Measurements from ENCODE around the gene NOTCH1. TPM values are rescaled to one million over a fixed set of nuclear protein-coding genes. Genes with fewer than 3 reads are reported as not detected.

NOTCH1 gene
- total and polyA plus RNA-seq, 2 of the 13 experiments (the other 11 are each of a cell fraction or from before 2014, with no cell fraction given) = 0.09 to 0.35 TPM

DNA sequence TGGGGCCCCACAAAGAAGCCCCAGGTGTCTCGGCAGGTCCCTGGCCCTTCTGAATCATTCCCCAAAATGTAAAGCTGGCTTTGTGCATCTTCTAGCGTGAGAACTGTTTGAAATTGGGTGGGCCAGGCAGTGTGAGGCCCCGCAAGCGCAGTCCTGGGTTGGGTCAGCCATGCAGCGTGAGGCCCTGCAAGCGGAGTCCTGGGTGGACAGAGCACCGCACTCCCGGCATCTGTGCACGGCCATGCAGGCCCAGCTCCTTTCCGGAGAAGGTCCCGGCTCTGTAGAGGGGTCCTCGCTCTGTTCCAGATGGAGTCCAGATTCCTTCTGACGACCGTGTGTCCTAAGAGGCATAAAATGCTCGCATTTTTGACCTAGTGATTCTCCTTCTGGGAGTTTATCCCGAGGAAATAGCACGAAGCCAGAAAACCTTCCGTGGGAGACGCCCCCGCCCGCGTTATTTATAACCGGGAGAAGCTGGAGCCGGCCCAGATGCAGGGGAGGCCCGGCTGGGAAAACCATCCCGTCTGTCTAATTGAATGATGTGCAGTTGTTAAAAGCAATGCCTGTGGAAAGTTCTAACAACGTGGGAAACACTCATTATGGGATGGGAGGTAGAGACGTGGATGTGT is 19.4 kb upstream of the NOTCH1 start:
- Histone ChIP-seq H3K79me2 (ENCODE audit: insufficient read depth, low read length) (no peaks in the 10 kb centered on the region), H3K27me3 (ENCODE audit: control insufficient read depth in 1 of 2, insufficient read depth in 2 of 2, low read length in 2 of 2) (peaks cover 27 to 64% of the 10 kb centered on the region in 2 experiments), H3K9me3 (ENCODE audit: low read length) (no peaks in the 10 kb centered on the region), H3K4me3 (replicated peaks in 1 of 3; ENCODE audit: insufficient read depth in 1 of 3, low read depth in 2 of 3, low read length in 3 of 3) (no peak overlapping the region), H2AFZ (ENCODE audit: low read length) (no peak overlapping the region), H3K4me2 (ENCODE audit: low read depth, low read length) (no peak overlapping the region), H3K36me3 (replicated peaks in 1 of 2; ENCODE audit: control insufficient read depth in 1 of 2, insufficient read depth in 2 of 2, low read length in 2 of 2) (no peaks in the 10 kb centered on the region), H3K4me1 (ENCODE audit: insufficient read depth, low read length) (peaks cover 21% of the 10 kb centered on the region), H3K27ac (ENCODE audit: extremely low read length, insufficient read depth, low read length) (no peak overlapping the region), H3K9ac (ENCODE audit: insufficient read depth, low read depth, low read length) (no peak overlapping the region), H4K20me1 (ENCODE audit: insufficient read depth, low read length) (no peaks in the 10 kb centered on the region)
- TF ChIP-seq NFE2L2 (IDR thresholded peaks at IDR 0.05; ENCODE audit: low read length) (no peak), SNRNP70 (IDR thresholded peaks at IDR 0.05; ENCODE audit: low read depth, low read length) (no peak), TGIF2 (CRISPR knock-in tag; IDR thresholded peaks at IDR 0.05) (no peak), ZNF672 (CRISPR knock-in tag; IDR thresholded peaks at IDR 0.05) (no peak), JUN (CRISPR knock-in tag; IDR thresholded peaks at IDR 0.05) (no peak), FOSL1 (CRISPR knock-in tag; IDR thresholded peaks at IDR 0.05; ENCODE audit: borderline replicate concordance) (no peak)
- TF ChIP-seq, protein P1, sequence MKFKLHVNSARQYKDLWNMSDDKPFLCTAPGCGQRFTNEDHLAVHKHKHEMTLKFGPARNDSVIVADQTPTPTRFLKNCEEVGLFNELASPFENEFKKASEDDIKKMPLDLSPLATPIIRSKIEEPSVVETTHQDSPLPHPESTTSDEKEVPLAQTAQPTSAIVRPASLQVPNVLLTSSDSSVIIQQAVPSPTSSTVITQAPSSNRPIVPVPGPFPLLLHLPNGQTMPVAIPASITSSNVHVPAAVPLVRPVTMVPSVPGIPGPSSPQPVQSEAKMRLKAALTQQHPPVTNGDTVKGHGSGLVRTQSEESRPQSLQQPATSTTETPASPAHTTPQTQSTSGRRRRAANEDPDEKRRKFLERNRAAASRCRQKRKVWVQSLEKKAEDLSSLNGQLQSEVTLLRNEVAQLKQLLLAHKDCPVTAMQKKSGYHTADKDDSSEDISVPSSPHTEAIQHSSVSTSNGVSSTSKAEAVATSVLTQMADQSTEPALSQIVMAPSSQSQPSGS (CRISPR knock-in tag; IDR thresholded peaks at IDR 0.05) = no peak
- ATAC-seq (no peak), FAIRE-seq (no peak), DNase-seq (ENCODE audit: low spot score) (no peak)
- WGBS (ENCODE audit: low lambda C conversion rate) = 43% methylated on average over 18 of the region's 28 CpGs
- ChIA-PET POLR2A (no interaction called here), CTCF (ENCODE audit: low intra/inter-chr PET ratio, low total read pairs) (no interaction called here)
- no TSS peak for BruUV-seq (replicated peaks)
- in situ Hi-C loops (cut with HindIII; ENCODE audit: extremely low pct_ligation_motif_present, low pct_unique_long_range_greater_than_20kb) = no loop called here
- intact Hi-C loops (cut with micrococcal nuclease; ENCODE audit: unreplicated experiment) = no loop called here

- no peak overlapping the region for H3K27ac ChIP-seq (ENCODE audit: extremely low read length, insufficient read depth, low read length)
- DNase-seq (ENCODE audit: low spot score) = no peak
- ChIA-PET POLR2A (no interaction called here), CTCF (ENCODE audit: low intra/inter-chr PET ratio, low total read pairs) (no interaction called here)
- intact Hi-C loops (cut with micrococcal nuclease; ENCODE audit: unreplicated experiment) = no loop called here
- H3K27me3 ChIP-seq (ENCODE audit: control insufficient read depth in 1 of 2, insufficient read depth in 2 of 2, low read length in 2 of 2) = peaks cover 25 to 57% of the 10 kb centered on the region in 2 experiments
- no peak for FAIRE-seq
- H3K36me3 ChIP-seq (replicated peaks in 1 of 2; ENCODE audit: control insufficient read depth in 1 of 2, insufficient read depth in 2 of 2, low read length in 2 of 2) = no peaks in the 10 kb centered on the region
- no peak overlapping the region for H3K4me2 ChIP-seq (ENCODE audit: low read depth, low read length)
- in situ Hi-C loops (cut with HindIII; ENCODE audit: extremely low pct_ligation_motif_present, low pct_unique_long_range_greater_than_20kb) = no loop called here
- no peaks in the 10 kb centered on the region for H3K79me2 ChIP-seq (ENCODE audit: insufficient read depth, low read length)
- no peak overlapping the region for H2AFZ ChIP-seq (ENCODE audit: low read length)
- H3K4me1 ChIP-seq (ENCODE audit: insufficient read depth, low read length) = peaks cover 14% of the 10 kb centered on the region
- no peak overlapping the region for H3K4me3 ChIP-seq (replicated peaks in 1 of 3; ENCODE audit: insufficient read depth in 1 of 3, low read depth in 2 of 3, low read length in 3 of 3)
- 47% methylated on average over 11 of the region's 21 CpGs for WGBS (ENCODE audit: low lambda C conversion rate)
- H3K9ac ChIP-seq (ENCODE audit: insufficient read depth, low read depth, low read length) = no peak overlapping the region
- no peaks in the 10 kb centered on the region for H4K20me1 ChIP-seq (ENCODE audit: insufficient read depth, low read length)
- no peak; the same call in 1 of the 3 replicates for ATAC-seq
- H3K9me3 ChIP-seq (ENCODE audit: low read length) = peaks cover 5% of the 10 kb centered on the region
- BruUV-seq (replicated peaks) = no TSS peak
- TF ChIP-seq ATF1 (CRISPR knock-in tag; IDR thresholded peaks at IDR 0.05) (no peak), PREB (CRISPR knock-in tag; IDR thresholded peaks at IDR 0.05) (no peak), NPAS2 (CRISPR knock-in tag; IDR thresholded peaks at IDR 0.05; ENCODE audit: borderline replicate concordance) (no peak), REXO4 (CRISPR knock-in tag; IDR thresholded peaks at IDR 0.05; ENCODE audit: borderline replicate concordance) (no peak)
- TF ChIP-seq, protein P2, sequence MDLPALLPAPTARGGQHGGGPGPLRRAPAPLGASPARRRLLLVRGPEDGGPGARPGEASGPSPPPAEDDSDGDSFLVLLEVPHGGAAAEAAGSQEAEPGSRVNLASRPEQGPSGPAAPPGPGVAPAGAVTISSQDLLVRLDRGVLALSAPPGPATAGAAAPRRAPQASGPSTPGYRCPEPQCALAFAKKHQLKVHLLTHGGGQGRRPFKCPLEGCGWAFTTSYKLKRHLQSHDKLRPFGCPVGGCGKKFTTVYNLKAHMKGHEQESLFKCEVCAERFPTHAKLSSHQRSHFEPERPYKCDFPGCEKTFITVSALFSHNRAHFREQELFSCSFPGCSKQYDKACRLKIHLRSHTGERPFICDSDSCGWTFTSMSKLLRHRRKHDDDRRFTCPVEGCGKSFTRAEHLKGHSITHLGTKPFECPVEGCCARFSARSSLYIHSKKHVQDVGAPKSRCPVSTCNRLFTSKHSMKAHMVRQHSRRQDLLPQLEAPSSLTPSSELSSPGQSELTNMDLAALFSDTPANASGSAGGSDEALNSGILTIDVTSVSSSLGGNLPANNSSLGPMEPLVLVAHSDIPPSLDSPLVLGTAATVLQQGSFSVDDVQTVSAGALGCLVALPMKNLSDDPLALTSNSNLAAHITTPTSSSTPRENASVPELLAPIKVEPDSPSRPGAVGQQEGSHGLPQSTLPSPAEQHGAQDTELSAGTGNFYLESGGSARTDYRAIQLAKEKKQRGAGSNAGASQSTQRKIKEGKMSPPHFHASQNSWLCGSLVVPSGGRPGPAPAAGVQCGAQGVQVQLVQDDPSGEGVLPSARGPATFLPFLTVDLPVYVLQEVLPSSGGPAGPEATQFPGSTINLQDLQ (CRISPR knock-in tag; IDR thresholded peaks at IDR 0.05) = no peak
- TF ChIP-seq, protein P3, sequence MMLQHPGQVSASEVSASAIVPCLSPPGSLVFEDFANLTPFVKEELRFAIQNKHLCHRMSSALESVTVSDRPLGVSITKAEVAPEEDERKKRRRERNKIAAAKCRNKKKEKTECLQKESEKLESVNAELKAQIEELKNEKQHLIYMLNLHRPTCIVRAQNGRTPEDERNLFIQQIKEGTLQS (CRISPR knock-in tag; IDR thresholded peaks at IDR 0.05) = no peak
Observed at GRCh38 chr9:136564379-136564988, 18.6 kb upstream of the NOTCH1 start.
